ENCODE data around the gene BAIAP2.
"Not testable (repeated sequence)": the region's sequence is repeated elsewhere in the genome, so short reads cannot be mapped to it uniquely, and the experiment has no call there.

Gene BAIAP2

DNA sequence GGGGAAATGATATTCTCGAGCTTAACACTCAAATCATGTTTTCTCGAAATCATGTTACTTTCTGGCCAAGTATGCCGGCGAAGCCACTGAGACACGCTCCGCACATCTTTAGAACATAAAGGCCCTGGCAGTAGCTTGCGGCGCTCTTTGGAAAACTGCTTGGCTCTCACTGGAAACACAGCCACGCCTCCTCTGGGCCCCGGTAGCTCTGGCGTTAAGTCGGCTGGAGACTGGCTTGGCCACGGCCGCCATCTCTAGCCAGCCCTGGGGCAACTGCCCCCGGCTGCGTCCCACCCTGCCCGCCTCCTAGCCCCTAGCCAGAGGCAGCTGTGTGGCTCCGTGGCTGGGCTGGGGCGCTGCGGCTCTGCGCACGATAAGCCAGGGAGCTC, 9.2 kb upstream of the BAIAP2 start:
- DNase-seq = no peak

DNA sequence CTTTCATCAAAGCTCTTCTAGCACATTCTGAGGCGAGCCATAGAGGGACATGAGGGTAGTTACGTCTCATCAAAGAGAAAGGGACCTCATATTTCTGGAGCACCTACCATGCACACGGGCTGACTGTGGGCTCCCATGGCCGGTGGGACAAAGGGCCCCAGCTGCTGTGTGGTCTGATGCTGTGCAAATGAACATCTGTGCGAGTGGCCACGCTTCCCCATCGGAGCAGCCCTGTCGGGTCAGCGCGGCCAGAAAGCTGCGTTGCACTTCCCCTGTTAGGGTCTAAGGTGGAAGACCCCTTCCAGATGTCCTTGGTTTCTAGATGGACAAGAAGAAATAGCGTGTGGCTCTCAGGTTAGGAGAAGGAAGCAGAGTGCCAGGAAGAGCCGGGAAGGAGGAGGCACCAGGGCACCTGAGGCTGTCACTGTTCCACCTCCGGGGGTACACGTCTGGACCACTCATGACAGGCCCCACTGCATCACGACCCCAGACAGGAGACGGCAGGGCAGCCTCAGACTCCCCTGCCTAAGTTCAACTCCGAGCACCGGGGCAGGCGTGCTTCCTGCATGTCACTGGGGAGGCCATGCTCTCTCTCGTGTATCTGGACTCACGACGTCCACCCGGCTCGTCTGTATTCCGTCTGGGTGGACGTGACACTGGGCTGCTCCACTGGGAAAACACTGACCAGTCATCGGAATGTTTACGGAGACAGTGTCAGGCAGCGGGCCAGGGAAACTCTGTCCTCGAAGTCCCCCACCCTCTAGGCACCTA, 8.5 kb upstream of the BAIAP2 start:
- DNase-seq = no peak

DNA sequence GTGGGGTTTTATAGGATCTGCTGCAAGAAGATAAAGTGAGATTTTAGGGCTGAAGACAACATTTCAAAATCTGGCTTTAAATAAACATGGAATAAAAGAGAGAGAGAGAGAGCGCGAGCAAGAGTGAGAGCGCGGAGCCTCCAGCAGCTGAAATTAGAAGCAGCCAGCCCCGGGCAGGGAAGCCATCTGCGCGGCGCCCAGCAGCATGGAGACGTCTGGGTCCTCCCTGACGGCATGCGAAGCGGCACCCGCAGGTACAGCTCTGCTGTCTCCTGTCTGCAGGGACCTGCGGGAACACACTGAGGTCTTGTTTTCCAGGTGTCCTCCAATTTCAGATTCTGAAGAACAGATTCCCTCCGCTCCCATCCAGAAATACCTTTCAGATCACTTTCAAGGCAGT, 7.9 kb upstream of the BAIAP2 start:
- no peak for DNase-seq

DNA sequence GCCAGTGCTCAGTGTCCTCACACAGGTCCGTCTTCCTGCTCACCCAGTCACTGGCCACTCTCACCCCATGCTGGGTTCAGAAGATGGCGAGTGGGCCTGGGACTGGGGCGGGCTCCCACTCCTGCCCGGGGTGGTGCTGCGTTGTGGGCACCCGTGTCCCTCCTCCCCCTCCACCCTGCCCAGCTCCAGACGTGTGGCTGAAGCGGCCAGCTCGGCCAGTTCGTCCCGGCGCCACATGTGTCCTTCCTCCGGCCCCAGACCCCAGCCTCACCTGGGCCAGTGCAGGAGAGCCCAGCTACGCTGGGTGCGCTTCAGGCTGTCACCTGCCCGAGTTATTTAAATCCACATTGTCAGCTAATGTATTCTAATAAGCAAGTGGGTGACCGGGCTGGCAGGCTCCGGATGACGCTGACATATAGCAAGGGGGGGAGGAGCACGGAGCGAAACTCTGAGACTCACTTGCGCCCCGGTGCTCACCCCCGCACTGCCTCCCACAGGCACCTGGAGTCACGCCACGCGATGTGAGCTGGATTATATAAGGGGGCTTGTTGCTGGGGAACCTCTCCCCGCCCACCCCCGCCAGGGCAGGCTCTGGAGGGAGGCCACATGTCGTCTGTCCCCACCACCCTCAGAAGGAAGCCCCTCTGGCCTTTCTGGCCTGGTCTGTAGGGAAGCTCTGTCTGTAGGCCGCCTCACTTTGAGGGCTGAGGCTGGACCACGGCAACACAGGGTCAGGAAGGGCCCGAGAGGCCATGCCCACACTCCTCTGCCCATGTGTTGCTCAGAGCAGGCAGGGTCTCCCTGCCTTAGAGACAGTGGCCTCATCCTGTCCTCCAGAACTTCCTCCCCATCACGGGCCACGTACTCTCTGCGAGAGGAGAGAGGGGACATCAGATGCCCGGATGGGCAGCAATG, 7.1 kb upstream of the BAIAP2 start:
- DNase-seq = no peak

DNA sequence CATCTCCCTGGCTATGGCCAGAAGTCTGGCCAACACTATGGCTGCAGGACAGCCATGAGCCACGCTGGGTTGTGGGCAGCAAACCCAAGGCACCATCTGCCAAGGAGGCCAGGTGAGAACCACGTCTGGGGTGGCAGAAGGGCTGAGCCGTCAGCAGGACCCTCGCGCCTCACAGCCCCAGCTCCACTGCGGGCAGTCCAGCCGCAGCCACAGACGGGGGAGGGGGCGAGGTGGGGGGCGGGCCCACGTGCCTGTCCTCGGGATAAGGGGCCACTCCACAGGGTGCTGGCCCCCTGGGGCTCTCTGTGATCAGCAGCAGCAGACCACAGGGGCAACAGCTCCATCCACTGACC, 6.5 kb upstream of the BAIAP2 start:
- no peak for DNase-seq

DNA sequence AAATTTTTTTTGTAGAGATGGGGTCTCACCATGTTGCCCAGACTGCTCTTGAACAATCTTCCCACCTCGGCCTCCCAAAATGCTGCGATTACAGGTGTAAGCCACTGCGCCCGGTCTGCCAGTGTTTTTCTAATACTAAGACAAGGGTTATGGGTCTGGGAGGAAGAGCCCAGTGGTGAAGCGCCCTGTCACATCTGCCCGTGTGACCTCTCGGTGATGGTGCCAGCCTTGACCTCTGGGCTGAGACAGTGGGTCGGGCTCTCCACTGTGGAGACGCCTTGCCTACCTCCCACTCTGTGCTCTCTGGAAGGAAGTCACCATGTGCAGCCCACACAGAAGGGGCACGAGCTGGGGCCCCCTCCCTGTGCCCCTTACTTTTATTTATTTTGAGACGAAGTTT, 5.1 kb upstream of the BAIAP2 start:
- no peak for DNase-seq

DNA sequence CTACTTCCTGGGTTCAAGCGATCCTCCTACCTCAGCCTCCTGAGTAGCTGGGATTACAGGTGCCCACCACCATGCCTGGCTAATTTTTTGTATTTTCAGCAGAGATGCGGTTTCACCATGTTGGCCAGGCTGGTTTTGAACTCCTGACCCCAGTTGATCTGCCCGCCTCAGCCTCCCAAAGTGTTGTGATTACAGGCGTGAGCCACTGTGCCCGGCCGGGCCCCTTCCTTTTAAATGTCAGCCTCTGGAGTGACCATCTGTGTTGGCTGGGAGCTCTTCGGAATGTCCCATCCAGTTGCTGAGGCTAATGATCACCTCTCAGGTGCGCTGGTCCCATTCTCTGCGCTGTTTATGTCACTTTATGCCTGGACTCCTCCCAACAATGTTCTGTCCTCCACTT, 4.6 kb upstream of the BAIAP2 start:
- not testable (repeated sequence) for DNase-seq

DNA sequence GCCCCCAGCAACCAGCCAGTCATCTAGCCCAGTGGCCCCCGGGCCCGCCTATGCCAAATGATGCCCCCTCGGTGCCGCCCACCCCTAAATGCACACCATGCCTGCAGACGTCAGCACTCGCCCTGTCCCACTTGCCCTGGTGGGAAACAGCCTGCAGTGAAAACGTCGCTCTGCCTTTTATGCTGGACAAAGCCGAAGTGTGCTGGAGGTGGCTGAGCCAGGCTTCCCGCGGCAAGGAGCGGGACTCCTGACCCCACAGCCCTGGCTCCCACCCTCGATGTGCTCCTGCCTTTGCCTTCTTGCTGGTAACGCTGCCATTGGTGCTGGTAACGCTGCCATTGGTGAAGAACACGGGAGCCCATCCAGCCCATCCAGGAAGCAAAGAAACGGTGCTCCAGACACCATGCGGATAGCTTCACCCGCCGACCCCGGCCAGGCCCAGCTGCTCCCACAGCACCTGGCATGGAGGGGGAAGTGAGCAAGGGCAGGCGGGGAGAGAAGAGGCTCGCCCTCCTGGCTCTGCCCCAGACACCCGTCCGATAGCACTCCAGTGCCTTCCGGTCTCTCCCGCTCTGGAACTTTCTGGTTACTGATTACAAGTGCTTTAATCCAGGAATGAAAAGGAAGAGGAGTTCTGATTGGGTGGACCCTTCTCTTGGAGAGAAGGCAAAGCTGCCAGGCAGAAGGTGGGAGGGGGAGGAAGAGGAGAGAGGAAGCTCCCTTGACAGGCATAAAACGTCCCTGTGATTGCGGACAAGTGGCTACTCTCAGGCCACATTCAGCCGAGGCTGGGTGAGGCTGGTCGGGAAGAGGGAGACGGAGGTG, 4.0 kb upstream of the BAIAP2 start:
- peak; percentile 80 for DNase-seq

DNA sequence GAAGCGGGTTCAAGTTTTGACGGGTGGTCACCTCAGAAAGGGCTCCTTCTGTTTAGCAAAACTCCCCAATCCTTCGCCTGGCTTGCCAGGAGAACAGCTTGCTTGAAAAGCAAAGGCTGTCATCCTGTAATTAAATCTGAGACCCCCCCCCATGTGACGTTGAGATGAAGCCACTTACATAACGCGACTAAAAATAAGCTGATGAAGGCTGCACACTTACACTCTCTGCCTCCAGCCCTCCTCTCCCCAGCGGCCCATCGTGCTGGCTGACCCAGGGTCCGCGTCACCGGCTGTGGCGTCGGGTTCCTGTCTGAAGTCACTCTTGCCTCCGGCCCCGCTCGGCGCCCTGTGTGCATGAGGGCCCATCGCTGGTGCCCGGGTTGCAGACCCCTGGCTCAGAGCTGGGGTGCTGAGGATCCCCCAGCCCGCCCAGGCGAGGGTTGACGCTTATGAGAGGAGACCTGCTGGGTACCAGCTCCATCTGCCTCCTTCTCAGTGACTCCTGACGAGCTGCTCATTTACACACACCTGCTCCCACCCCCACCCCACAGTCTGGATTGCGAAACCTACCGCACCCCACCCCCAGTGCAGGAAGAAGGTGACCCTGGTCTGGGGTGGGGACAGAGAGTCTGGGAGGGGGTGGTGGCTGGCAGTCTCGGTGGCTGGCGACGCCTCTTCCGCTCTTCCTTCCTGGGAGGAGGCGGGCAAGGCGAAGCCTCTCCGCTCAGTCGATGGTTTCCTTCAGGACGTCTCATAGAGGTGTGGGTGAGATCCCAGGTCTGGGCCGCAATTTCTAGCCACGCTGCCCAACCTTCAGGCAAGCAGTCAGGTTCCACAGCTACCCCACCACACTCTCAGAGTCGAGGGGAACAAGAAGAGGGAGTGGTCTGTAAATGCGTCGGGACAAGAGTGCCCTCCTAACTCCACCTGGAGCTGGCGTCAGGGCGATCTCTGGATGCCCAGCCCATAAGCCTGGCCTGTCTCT, 3.1 kb upstream of the BAIAP2 start:
- no peak for DNase-seq

DNA sequence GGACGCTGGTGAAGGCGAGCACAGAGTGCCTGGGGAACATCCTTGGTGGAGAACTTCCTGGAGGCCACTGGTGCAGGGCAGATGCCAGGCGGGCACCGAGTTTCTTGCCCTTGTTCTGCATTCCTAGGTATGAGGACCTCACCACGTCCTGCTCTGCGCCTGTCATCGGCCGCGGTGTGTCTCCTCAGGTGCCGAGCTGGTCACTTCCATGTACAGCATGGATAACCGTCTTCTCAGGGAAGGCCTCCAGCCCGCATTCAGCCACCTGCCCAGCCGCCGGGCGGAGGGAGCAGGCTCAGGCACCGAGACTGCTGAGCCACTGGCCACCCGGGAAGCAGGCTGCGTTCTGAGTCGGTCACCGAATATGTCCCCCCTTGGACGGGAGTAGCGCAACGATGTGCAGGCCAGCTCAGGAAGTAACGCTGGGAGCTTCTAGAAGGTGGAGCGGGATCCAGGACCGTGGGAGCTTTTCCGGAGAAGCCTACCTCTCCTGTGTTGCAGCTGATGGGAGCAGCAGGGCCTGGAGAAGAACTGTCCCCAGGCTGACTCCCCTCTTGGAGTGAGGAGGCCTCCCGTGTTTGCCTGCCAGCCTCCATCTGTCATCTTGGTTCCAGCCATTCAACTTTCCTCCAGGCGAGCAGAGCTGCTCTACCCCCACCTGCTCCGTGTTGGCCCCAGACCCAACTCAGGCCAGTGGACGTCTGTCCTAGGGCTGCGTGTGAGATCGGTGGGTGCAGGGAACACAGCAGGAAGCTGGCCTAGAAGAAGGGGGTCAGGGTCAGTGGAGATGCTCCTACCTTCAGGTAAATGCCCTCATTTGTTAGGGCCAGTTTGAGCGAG, 2.1 kb upstream of the BAIAP2 start:
- no peak for DNase-seq

DNA sequence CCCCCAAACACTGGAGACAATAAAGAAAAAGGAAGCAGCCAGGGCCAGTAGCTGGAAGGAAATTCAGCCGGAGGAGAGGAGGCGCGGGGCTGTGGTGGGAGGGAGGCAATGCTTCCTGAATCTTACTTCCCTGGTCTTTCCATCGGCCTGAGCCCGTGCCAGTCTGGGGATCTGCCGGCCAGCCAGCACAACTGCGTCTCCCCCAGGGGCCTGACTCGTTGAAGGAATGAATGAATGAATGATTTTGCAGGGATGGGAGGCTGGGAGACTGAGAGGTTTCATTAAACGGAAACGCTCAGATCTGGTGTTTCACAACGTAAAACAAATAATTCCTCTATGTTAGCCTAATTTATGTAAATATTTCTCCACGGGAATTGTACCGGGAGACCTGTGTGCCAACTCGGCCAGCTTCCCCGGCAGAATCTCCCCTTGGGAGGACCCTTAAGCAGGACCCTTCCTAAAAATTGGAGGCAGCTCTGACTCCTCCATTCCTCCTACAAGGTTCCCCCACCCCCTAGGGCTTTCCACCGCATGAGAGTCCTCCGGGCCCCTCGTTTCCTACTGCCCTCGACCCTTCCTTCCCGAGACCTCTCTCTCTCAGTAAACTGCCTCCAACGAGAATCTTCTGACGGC, 1.3 kb upstream of the BAIAP2 start:
- no peak for DNase-seq

DNA sequence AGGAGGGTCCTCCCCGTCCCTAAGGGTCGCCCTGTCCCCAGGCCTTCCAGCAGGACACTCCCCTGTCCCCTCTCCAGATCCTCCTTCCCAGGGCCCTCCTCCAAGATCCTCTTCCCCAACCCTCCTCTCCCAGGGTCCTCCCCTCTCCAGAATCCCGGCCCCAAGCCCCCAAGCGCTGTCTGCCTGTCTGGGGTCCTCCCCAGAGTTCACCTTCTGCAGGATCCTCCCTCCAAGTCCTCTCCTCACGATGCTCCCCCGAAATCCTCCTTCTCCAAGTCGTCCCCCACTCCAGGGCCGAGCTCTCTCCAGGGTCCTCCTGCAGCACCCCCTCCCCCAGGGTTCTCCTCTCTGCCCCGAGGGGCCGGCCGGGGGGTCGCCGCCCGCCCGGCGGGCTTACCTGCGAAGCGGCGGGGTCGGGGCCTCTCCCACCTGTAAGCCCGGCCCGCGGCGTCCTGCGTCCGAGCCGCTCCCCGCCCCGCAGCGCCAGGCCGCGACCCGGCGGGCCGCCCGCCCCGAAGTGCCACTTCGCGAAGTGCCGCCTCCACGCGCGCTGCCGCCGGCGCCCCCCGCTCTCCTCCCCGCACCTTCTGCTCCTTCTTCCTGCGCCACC, 678 bp upstream of the BAIAP2 start:
- DNase-seq = no peak

DNA sequence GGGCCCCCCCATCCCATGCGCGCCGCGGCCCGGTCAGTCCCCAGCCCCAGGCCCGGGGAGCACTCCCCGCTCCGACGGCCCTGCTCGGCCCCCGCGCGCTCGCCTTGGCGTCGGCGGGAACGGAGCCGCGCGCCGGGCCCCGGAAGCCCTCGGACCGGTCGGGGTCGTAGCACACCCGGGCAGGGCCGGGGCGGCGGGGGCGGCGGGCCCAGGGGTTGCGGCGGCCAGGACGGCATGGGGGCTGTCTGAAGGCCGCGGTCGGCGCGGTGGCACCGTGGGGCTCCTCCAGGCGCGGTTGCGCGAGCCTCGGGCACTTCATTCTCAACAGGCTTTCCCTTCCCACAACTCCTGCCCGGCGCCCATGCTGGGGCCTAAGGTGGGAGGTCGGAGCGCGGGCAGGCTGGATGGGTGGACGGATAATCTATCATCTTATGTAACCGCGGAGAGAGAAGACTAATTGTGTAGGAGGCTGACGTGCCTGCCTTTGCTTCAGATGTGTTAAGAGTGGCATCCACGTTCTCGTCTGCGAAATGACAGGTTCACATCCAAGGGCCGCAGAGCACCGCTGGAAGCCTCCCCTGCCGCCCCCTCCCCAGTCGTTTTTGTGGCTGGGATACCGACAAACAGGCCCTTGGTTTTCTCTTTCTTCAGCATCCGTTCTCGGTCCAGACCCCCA, 708 bp downstream of the BAIAP2 start:
- DNase-seq = no peak

DNA sequence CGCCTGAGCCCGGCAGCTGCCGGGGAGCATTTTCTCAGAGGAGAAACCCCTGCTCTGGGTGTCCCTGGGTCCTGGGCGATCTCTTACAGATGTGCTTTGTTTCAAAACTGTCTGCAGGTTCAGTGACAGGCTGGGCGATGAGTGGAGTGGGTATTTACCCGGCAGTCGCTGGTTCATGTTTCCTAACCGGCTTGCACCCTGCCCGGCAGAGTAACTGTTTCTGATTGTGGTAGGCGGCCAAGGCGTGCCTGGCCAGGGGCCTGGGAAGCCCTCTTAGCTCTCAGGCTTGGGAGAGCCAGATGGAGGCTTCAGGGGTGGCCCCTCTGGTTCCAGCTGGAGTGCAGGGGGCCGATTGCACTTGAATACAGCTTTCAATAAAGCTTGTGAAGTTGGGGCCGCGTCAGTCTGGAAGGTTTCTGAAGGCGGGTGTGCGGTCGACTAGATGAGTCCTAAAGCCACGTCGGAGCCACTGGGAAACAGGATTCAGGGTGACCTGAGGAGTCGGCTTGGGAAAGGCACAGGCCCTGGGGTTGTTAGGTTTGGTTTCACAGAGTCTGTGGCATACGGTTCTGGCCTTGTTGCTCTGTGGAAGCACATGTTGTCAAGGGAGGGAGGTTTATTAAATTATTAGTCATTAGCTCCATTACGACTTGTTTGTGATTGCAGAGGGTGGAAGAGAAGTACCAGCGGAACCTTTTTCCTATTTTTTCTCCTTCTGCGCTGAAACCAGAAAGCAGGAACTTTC, 1.4 kb downstream of the BAIAP2 start:
- DNase-seq = no peak

DNA sequence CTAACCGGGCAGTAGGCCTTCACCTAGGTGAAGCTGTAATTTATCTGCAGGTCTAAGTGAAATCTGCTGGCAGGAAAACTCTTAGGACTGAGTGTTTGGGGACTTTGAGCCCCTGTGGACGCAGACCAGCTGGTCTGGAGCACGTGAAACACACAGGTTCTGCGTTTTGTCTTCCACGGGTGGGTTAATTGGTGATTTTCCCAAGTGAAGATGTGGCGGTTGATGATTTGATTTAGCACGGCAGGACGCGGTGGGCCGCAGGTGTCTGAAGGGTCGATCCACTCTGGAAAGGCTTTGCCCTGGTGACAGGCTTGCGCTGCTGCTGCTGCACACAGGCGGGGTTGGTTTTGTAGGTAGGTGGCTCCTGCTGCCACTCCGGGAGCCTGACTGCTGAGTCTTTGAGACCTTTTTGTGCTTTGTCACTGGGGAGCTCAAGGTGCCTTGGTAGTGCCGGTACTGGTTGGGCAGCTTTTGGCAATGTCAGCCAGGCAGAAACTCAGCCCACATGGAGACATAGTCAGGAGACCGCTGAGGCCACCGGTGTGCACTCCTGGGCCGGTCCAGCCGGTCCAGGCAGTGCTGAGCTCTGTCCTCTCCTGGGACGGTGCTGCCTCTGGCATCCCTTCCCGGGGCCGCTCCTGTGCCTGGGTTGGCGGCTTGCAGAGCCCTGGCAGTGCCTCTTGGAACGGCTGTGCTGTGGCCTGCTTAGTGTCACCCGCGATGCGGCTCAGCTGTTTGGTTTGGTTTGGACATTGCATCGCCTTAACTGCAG, 2.3 kb downstream of the BAIAP2 start:
- DNase-seq = no peak

DNA sequence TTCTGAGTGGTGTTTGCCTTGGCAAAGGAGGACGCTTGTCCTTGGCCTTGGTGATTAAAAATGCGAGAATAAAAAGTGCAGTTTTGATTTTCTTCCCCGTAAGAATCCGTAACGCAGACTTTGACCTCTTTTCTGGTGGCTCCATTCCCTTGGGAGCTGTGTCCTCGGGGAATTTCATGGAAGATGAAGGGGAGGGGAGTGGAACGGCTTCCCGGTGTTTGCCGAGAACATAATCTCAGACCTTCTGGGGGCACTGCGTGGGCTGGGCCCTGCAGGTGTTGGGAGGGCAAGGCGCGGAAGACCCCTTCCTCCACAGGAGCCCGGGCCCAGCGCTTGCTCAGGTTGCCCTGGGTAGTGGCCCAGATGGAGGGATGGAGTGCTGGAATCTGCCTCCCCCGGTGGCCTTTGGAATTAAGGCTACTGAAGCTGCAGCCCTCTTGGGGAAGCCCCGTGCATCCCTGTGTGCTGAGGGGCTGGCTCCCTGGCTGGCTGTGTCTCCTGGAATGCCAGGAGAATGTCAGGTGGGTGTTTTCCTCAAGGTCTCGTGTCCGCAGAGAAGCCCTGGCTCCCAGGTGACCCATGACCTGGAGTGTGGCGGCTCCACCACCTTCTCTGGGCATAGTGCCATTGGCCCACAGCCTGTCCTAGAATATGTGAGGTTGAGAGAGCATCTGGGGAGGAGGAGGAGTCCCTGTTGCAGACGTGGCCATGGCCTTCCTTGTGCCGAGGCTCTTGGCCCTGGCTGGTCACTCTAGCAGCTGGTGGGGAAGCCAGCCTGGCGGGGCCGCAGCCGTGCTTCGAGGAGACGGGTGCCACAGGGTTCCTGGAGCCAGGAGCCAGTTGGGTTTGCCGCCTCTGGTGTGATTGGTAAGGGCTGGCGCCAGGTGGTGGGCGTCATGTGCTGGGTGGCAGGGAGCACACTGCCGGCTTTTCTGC, 3.1 kb downstream of the BAIAP2 start:
- no peak for DNase-seq

DNA sequence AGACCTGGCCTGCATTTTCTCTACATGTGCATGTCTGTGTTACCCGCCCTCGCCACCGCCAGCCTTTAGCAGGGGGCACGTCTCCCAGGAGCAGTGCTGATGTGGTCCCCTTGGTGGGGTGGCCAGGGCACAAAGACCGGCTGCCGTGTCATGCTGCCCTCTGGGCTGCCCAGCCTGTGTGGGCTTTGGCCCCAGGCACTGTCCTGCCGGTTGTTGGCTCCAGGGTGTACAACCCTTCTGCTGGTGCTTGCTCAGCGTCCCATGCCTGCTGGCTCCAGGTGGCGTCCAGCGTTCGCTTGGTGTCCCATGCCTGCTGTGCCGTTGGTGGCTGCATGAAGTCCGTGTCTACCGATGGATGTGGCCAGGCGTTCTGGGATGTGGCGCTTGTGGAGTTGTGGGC, 4.1 kb downstream of the BAIAP2 start:
- DNase-seq = no peak
